ENCODE results near the gene LUM. TPM values are rescaled to one million over a fixed set of nuclear protein-coding genes. Genes with fewer than 3 reads are reported as not detected.
A peak's percentile ranks its signal among the peaks of the same experiment; 100 is the strongest.

LUM gene
- total RNA-seq, 1 donor from 2014 or later, result 33.9 TPM

- TF ChIP-seq, protein P1, sequence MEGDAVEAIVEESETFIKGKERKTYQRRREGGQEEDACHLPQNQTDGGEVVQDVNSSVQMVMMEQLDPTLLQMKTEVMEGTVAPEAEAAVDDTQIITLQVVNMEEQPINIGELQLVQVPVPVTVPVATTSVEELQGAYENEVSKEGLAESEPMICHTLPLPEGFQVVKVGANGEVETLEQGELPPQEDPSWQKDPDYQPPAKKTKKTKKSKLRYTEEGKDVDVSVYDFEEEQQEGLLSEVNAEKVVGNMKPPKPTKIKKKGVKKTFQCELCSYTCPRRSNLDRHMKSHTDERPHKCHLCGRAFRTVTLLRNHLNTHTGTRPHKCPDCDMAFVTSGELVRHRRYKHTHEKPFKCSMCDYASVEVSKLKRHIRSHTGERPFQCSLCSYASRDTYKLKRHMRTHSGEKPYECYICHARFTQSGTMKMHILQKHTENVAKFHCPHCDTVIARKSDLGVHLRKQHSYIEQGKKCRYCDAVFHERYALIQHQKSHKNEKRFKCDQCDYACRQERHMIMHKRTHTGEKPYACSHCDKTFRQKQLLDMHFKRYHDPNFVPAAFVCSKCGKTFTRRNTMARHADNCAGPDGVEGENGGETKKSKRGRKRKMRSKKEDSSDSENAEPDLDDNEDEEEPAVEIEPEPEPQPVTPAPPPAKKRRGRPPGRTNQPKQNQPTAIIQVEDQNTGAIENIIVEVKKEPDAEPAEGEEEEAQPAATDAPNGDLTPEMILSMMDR (conservative IDR thresholded peaks at IDR 0.05), result no peak
- Mint-ChIP-seq H3K4me3 (no peak overlapping the region), H3K27me3 (ENCODE audit: low read depth) (no peaks in the 10 kb centered on the region), H3K9me3 (peaks cover 3% of the 10 kb centered on the region), H3K36me3 (ENCODE audit: low read depth) (no peaks in the 10 kb centered on the region), H3K4me1 (peaks cover 12% of the 10 kb centered on the region), H3K27ac (ENCODE audit: unreplicated experiment) (no peak overlapping the region)
- DNase-seq (ENCODE audit: low read depth, low spot score), result no peak
These were observed 1.5 kb downstream of the LUM start for GRCh38 chr12:91109581-91110310.

GRCh38 chr12:91109148-91109564 is 2.1 kb downstream of the LUM start:
- H3K4me1 Mint-ChIP-seq, result peaks cover 12% of the 10 kb centered on the region
- no peaks in the 10 kb centered on the region for H3K36me3 Mint-ChIP-seq (ENCODE audit: low read depth)
- H3K4me3 Mint-ChIP-seq, result peak overlapping the region; percentile 40
- H3K27ac Mint-ChIP-seq (ENCODE audit: unreplicated experiment), result no peak overlapping the region
- TF ChIP-seq, protein P1 (conservative IDR thresholded peaks at IDR 0.05), result peak; percentile 77
- peak; percentile 44 for DNase-seq (ENCODE audit: low read depth, low spot score)
- H3K9me3 Mint-ChIP-seq, result peaks cover 3% of the 10 kb centered on the region
- no peaks in the 10 kb centered on the region for H3K27me3 Mint-ChIP-seq (ENCODE audit: low read depth)

DNA sequence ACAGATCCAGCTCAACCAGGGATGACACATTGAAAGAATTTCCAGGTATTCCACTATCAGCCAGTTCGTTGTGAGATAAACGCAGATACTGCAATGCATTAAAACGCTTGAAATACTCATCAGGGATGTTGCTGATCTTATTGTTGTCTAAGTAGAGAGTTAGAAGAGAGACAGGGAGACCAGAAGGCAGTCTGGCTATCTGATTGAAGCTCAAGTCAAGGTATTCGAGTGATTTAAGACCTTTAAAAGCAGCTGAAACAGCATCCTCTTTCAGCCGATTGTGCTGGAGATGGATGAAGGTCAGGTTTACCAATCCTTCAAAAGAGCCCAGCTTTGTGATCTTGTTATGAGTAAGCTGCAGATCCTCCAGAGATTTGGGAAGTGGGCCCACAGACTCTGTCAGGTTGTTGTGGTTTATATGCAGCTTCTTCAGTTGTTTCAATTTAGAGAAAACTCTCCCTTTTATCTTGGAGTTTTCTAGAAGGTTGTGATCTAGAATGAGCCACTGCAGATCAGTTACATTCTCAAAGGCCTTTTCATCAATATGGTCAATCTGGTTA is 3.0 kb downstream of the LUM start:
- peaks cover 3% of the 10 kb centered on the region for H3K9me3 Mint-ChIP-seq

DNA sequence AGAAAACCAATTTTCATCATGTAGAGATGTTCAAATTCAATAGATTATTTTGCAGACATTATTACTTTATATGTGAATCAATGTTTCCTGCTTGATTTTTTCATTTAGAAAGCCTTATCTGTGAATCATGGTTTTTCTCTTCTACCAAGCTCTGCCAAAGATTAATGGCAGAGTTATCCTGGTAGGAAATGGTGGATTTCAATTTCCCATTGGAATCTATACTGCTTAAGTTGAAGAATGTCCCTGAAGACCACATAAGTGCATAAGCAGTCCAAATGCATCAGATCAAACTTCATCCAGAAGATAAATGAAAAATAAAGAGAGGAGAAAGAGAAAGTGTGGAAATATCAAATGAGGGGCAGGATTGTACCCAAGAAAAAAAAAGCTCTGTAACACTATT is 5.0 kb downstream of the LUM start:
- H3K4me1 Mint-ChIP-seq, result peaks cover 7% of the 10 kb centered on the region
- peaks cover 3% of the 10 kb centered on the region for H3K9me3 Mint-ChIP-seq
- TF ChIP-seq, protein P1 (conservative IDR thresholded peaks at IDR 0.05), result no peak
- H3K4me3 Mint-ChIP-seq, result no peak overlapping the region
- H3K27me3 Mint-ChIP-seq (ENCODE audit: low read depth), result no peaks in the 10 kb centered on the region
- H3K27ac Mint-ChIP-seq (ENCODE audit: unreplicated experiment), result no peak overlapping the region
- DNase-seq (ENCODE audit: low read depth, low spot score), result no peak
- no peaks in the 10 kb centered on the region for H3K36me3 Mint-ChIP-seq (ENCODE audit: low read depth)

More for the DNA sequence above, 3.0 kb downstream of the LUM start:
- Mint-ChIP-seq H3K4me3 (no peak overlapping the region), H3K36me3 (ENCODE audit: low read depth) (no peaks in the 10 kb centered on the region), H3K4me1 (peaks cover 12% of the 10 kb centered on the region), H3K27me3 (ENCODE audit: low read depth) (no peaks in the 10 kb centered on the region), H3K27ac (ENCODE audit: unreplicated experiment) (no peak overlapping the region)
- no peak for DNase-seq (ENCODE audit: low read depth, low spot score)
- TF ChIP-seq, protein P1 (conservative IDR thresholded peaks at IDR 0.05), result no peak

GRCh38 chr12:91105807-91106206 is 5.5 kb downstream of the LUM start:
- no peak overlapping the region for H3K4me3 Mint-ChIP-seq
- H3K27me3 Mint-ChIP-seq (ENCODE audit: low read depth), result no peaks in the 10 kb centered on the region

More at GRCh38 chr12:91105807-91106206, 5.5 kb downstream of the LUM start:
- Mint-ChIP-seq H3K9me3 (peaks cover 3% of the 10 kb centered on the region), H3K4me1 (peaks cover 3% of the 10 kb centered on the region), H3K27ac (ENCODE audit: unreplicated experiment) (no peak overlapping the region), H3K36me3 (ENCODE audit: low read depth) (no peaks in the 10 kb centered on the region)
- TF ChIP-seq, protein P1 (conservative IDR thresholded peaks at IDR 0.05), result no peak
- DNase-seq (ENCODE audit: low read depth, low spot score), result no peak
